MCF 10A (cell line): Measurements from ENCODE around the gene CPA1. TPM values are rescaled to one million over a fixed set of nuclear protein-coding genes. Genes with fewer than 3 reads are reported as not detected.

ENCODE experiments used
- BruUV-seq: library from RNA; stranded (reverse); fragments of 400-500 nt; replicated peaks from 2 replicates; lab custom pipeline; 2021; lab: Mats Ljungman, UMichigan
- CTCF ChIA-PET: fragments of 300-600 bp; sonication (Branson Sonifier 250); formaldehyde crosslinking; extraction: SDS; loops from one replicate; lab custom pipeline; 2021; ENCODE audit warnings: antibody characterized with exemption, inconsistent platforms; lab: Yijun Ruan, JAX
- POLR2A ChIA-PET: fragments of 300-600, 350-650 bp; sonication (Branson Sonifier 250); formaldehyde crosslinking; extraction: SDS; loops from one replicate; lab custom pipeline; 2020; ENCODE audit warnings: antibody characterized with exemption, inconsistent platforms; lab: Yijun Ruan, JAX
- DNase-seq: peaks from one replicate; pipeline ENCODE4 v3.0.0-alpha.2; 2018; ENCODE audit not compliant: unreplicated experiment
- H3K27ac Mint-ChIP-seq: one replicate; pipeline ENCODE4 v1.8.0; 2022; ENCODE audit warnings: mild to moderate bottlenecking, low read depth, mixed read lengths; ENCODE audit not compliant: unreplicated experiment
- H3K27me3 Mint-ChIP-seq: one replicate; pipeline ENCODE4 v1.8.0; 2022; ENCODE audit warnings: mixed read lengths; ENCODE audit not compliant: insufficient read depth, unreplicated experiment
- H3K36me3 Mint-ChIP-seq: one replicate; pipeline ENCODE4 v1.8.0; 2022; ENCODE audit warnings: mild to moderate bottlenecking, moderate library complexity, mixed read lengths; ENCODE audit not compliant: insufficient read depth, unreplicated experiment
- H3K4me1 Mint-ChIP-seq: one replicate; pipeline ENCODE4 v1.8.0; 2022; ENCODE audit warnings: mixed read lengths; ENCODE audit not compliant: insufficient read depth, unreplicated experiment
- H3K4me3 Mint-ChIP-seq: one replicate; pipeline ENCODE4 v1.8.0; 2022; ENCODE audit warnings: mild to moderate bottlenecking, moderate library complexity, mixed read lengths; ENCODE audit not compliant: unreplicated experiment
- H3K9me3 Mint-ChIP-seq: one replicate; pipeline ENCODE4 v1.8.0; 2022; ENCODE audit warnings: mixed read lengths; ENCODE audit not compliant: unreplicated experiment
- CTCF ChIP-seq: fragments of 200-600 bp; IDR thresholded peaks from one replicate; pipeline ENCODE4 v1.8.0; 2022; ENCODE audit warnings: antibody characterized with exemption, mild to moderate bottlenecking; ENCODE audit not compliant: unreplicated experiment
- intact Hi-C: fragments of 100-400 bp; cut with micrococcal nuclease; formaldehyde crosslinking; loops from 2 replicates; pipeline ENCODE4 v1.14.1; 2022
- total RNA-seq: library from RNA; stranded (reverse); gene quantifications from 2 replicates; pipeline ENCODE4 v1.2.3, GENCODE V29; 2022

CPA1 gene
- total RNA-seq, 1 experiment from 2014 or later: not detected

GRCh38 chr7:130390486-130390885 lies 10.2 kb downstream of the CPA1 start:
- Mint-ChIP-seq H3K4me3 (no peak overlapping the region), H3K4me1 (no peaks in the 10 kb centered on the region), H3K9me3 (no peaks in the 10 kb centered on the region), H3K27me3 (no peaks in the 10 kb centered on the region), H3K27ac (no peak overlapping the region), H3K36me3 (no peaks in the 10 kb centered on the region)
- BruUV-seq: no TSS peak
- ChIA-PET CTCF (no interaction called here), POLR2A (interaction anchor here (0.5 kb wide), 1 partner anchor 69 kb away, joined by 4 read pairs; no protein-coding TSS in a partner anchor)
- TF ChIP-seq CTCF: no peak
- DNase-seq: no peak
- intact Hi-C loops: no loop called here

GRCh38 chr7:130393101-130393561 lies 12.8 kb downstream of the CPA1 start:
- no TSS peak for BruUV-seq
- ChIA-PET CTCF (no interaction called here), POLR2A (no interaction called here)
- TF ChIP-seq CTCF: no peak
- intact Hi-C loops: no loop called here
- Mint-ChIP-seq H3K36me3 (no peaks in the 10 kb centered on the region), H3K27me3 (no peaks in the 10 kb centered on the region), H3K27ac (no peak overlapping the region), H3K4me1 (no peaks in the 10 kb centered on the region), H3K9me3 (no peaks in the 10 kb centered on the region), H3K4me3 (no peak overlapping the region)
- DNase-seq: no peak

GRCh38 chr7:130393841-130394411 lies 13.6 kb downstream of the CPA1 start:
- TF ChIP-seq CTCF: no peak
- no peak for DNase-seq
- no TSS peak for BruUV-seq
- H3K9me3 Mint-ChIP-seq: no peaks in the 10 kb centered on the region
- CTCF ChIA-PET: no interaction called here
- intact Hi-C loops: no loop called here
- H3K27me3 Mint-ChIP-seq: no peaks in the 10 kb centered on the region
- no peak overlapping the region for H3K4me3 Mint-ChIP-seq
- no peaks in the 10 kb centered on the region for H3K4me1 Mint-ChIP-seq
- POLR2A ChIA-PET: no interaction called here
- no peak overlapping the region for H3K27ac Mint-ChIP-seq
- no peaks in the 10 kb centered on the region for H3K36me3 Mint-ChIP-seq

GRCh38 chr7:130394421-130395195 lies 14.3 kb downstream of the CPA1 start:
- Mint-ChIP-seq H3K9me3 (no peaks in the 10 kb centered on the region), H3K4me1 (no peaks in the 10 kb centered on the region), H3K36me3 (peaks cover 3% of the 10 kb centered on the region), H3K27me3 (no peaks in the 10 kb centered on the region), H3K27ac (no peak overlapping the region), H3K4me3 (no peak overlapping the region)
- DNase-seq: no peak
- POLR2A ChIA-PET: no interaction called here
- intact Hi-C loops: no loop called here
- no peak for TF ChIP-seq CTCF
- CTCF ChIA-PET: no interaction called here
- BruUV-seq: no TSS peak
